Mucosa of descending colon (tissue), 3 donors: ENCODE measurements around the gene ACP1. TPM values are rescaled to one million over a fixed set of nuclear protein-coding genes. Genes with fewer than 3 reads are reported as not detected.

Experiments used
- ATAC-seq: fragments of 200-7000 bp; cut with Tn5 transposase; one replicate; pipeline ENCODE4 v1.9.1; 2020; ENCODE audit warnings: mild to moderate bottlenecking, moderate library complexity
- DNase-seq, 3 donors: peaks; one replicate each; pipeline ENCODE4 v3.0.0-alpha.2; 2020
- H3K36me3 ChIP-seq: fragments of 200-600 bp; one replicate; pipeline ENCODE4 v1.8.0; 2021; ENCODE audit warnings: low read depth, mild to moderate bottlenecking
- H3K4me1 ChIP-seq: fragments of 200-600 bp; one replicate; pipeline ENCODE4 v1.8.0; 2021; ENCODE audit warnings: low read depth, mild to moderate bottlenecking
- H3K4me3 ChIP-seq: fragments of 200-600 bp; one replicate; pipeline ENCODE4 v1.8.0; 2021; ENCODE audit warnings: mild to moderate bottlenecking
- H3K9me3 ChIP-seq: fragments of 200-600 bp; one replicate; pipeline ENCODE4 v1.8.0; 2021; ENCODE audit warnings: mild to moderate bottlenecking
- CTCF ChIP-seq: fragments of 200-600 bp; IDR thresholded peaks from one replicate; pipeline ENCODE4 v1.8.0; 2022; ENCODE audit warnings: antibody characterized with exemption, mild to moderate bottlenecking
- intact Hi-C, 2 donors: fragments of 100-400 bp; cut with DNase I in 1 of 2; cut with micrococcal nuclease in 1 of 2; formaldehyde crosslinking; loops; one replicate each; pipeline versions ENCODE4 v1.11.0 to v1.11.1; 2022; cut with DNase I, micrococcal nuclease
- total RNA-seq, 3 donors: library from RNA; stranded (reverse); fragmentation: NEBNext Ultra II Directional in 2 of 3; extraction: Animal tissue kit (Norgen Biotek cat#: 25700) in 2 of 3; gene quantifications; one replicate each; pipeline versions ENCODE4 v1.2.1 to v1.2.4, GENCODE V29; 2021 to 2023
- donor health status: DM: no; HTN: no; CAD: no; lungs with moderate emphysema.
- donor health status: DM: no; HTN: no; CAD: no.
- donor health status: DM: no; HTN: yes; CAD: no.

The ACP1 gene
- total RNA-seq, 3 donors from 2014 or later, result 61.9 to 87.3 (median 72.1) TPM

GRCh38 chr2:228518-229278, 36.0 kb upstream of the ACP1 start:
- Histone ChIP-seq H3K36me3 (no peaks in the 10 kb centered on the region), H3K9me3 (no peaks in the 10 kb centered on the region), H3K4me1 (no peaks in the 10 kb centered on the region), H3K4me3 (no peak overlapping the region)
- DNase-seq (no peak), ATAC-seq (no peak)
- TF ChIP-seq CTCF, result no peak
- intact Hi-C loops, result no loop called here

- no peak for TF ChIP-seq CTCF
- intact Hi-C loops, result no loop called here
- DNase-seq, result no peak
- H3K9me3 ChIP-seq, result no peaks in the 10 kb centered on the region
- H3K36me3 ChIP-seq, result no peaks in the 10 kb centered on the region
- no peak for ATAC-seq
- H3K4me1 ChIP-seq, result no peaks in the 10 kb centered on the region
- no peak overlapping the region for H3K4me3 ChIP-seq
These were observed 33.1 kb upstream of the ACP1 start for GRCh38 chr2:231521-232185.

- no peak overlapping the region for H3K4me3 ChIP-seq
- H3K36me3 ChIP-seq, result no peaks in the 10 kb centered on the region
- ATAC-seq, result no peak
- DNase-seq, result no peak
- no peaks in the 10 kb centered on the region for H3K9me3 ChIP-seq
- intact Hi-C loops, result no loop called here
- H3K4me1 ChIP-seq, result no peaks in the 10 kb centered on the region
- no peak for TF ChIP-seq CTCF
These were observed 31.7 kb upstream of the ACP1 start for GRCh38 chr2:233030-233429.

- no peaks in the 10 kb centered on the region for H3K36me3 ChIP-seq
- no peaks in the 10 kb centered on the region for H3K9me3 ChIP-seq
- TF ChIP-seq CTCF, result no peak
- ATAC-seq (no peak), DNase-seq (no peak)
- intact Hi-C loops, result no loop called here
- no peaks in the 10 kb centered on the region for H3K4me1 ChIP-seq
- no peak overlapping the region for H3K4me3 ChIP-seq
These were observed 30.3 kb upstream of the ACP1 start for GRCh38 chr2:234421-234820.

GRCh38 chr2:236993-237539, 27.7 kb upstream of the ACP1 start:
- ATAC-seq, result no peak
- Histone ChIP-seq H3K36me3 (no peaks in the 10 kb centered on the region), H3K4me3 (no peak overlapping the region), H3K4me1 (no peaks in the 10 kb centered on the region), H3K9me3 (no peaks in the 10 kb centered on the region)
- DNase-seq, result no peak
- intact Hi-C loops, result no loop called here
- no peak for TF ChIP-seq CTCF
